ENCODE results near the gene TES.
"Not testable (repeated sequence)": the region's sequence is repeated elsewhere in the genome, so short reads cannot be mapped to it uniquely, and the experiment has no call there.

TES gene

GRCh38 chr7:116210345-116211005 is at the start of gene TES:
TSS of gene TES (plus strand) at chr7:116210539. CDS start at chr7:116210708, 169 bp downstream.
- peak; percentile 80 to 83 (median 81) for DNase-seq

GRCh38 chr7:116161728-116162127 is 48.6 kb upstream of the TES start:
- peak in 1 of 3 experiments; percentile 18 for DNase-seq

- DNase-seq, result no peak
Measured at GRCh38 chr7:116162254-116162653, 48.1 kb upstream of the TES start.

- DNase-seq, result peak in 1 of 3 experiments; percentile 49
Measured at GRCh38 chr7:116162992-116163391, 47.3 kb upstream of the TES start.

- no peak for DNase-seq
Measured at GRCh38 chr7:116164552-116165306, 45.6 kb upstream of the TES start.

- DNase-seq, result no peak
Measured at GRCh38 chr7:116165717-116166116, 44.6 kb upstream of the TES start.

- DNase-seq, result no peak
Measured at GRCh38 chr7:116166156-116166555, 44.2 kb upstream of the TES start.

GRCh38 chr7:116167177-116167576 is 43.2 kb upstream of the TES start:
- DNase-seq, result no peak

- DNase-seq, result no peak
Measured at GRCh38 chr7:116169060-116169459, 41.3 kb upstream of the TES start.

GRCh38 chr7:116170180-116170579 is 40.2 kb upstream of the TES start:
- DNase-seq, result no peak

- DNase-seq, result no peak
Measured at GRCh38 chr7:116171094-116171493, 39.2 kb upstream of the TES start.

GRCh38 chr7:116172353-116172752 is 38.0 kb upstream of the TES start:
- DNase-seq, result no peak

- peak; percentile 52 to 87 (median 61) for DNase-seq
Measured at GRCh38 chr7:116173051-116174028, 37.0 kb upstream of the TES start.

- DNase-seq, result not testable (repeated sequence)
Measured at GRCh38 chr7:116175095-116175494, 35.2 kb upstream of the TES start.

- DNase-seq, result no peak
Measured at GRCh38 chr7:116176226-116176625, 34.1 kb upstream of the TES start.

GRCh38 chr7:116177009-116177408 is 33.3 kb upstream of the TES start:
- no peak for DNase-seq

- DNase-seq, result peak; percentile 32 to 74 (median 38)
Measured at GRCh38 chr7:116180302-116180701, 30.0 kb upstream of the TES start.

GRCh38 chr7:116182023-116182422 is 28.3 kb upstream of the TES start:
- no peak for DNase-seq

- DNase-seq, result no peak
Measured at GRCh38 chr7:116185450-116185849, 24.9 kb upstream of the TES start.

- DNase-seq, result no peak
Measured at GRCh38 chr7:116185956-116186355, 24.4 kb upstream of the TES start.

GRCh38 chr7:116187400-116187799 is 22.9 kb upstream of the TES start:
- no peak for DNase-seq

- peak in 2 of 3 experiments; percentile 14 to 46 for DNase-seq
Measured at GRCh38 chr7:116193329-116194087, 16.8 kb upstream of the TES start.
